Measurements from ENCODE around the gene VWA5A.

GRCh38 chr11:124179310-124179709, 64.1 kb downstream of the VWA5A start:
- no peak for TF ChIP-seq CTCF (conservative IDR thresholded peaks at IDR 0.05; ENCODE audit: low read length)
- no peak for TF ChIP-seq EZH2phosphoT487 (IDR thresholded peaks at IDR 0.05; ENCODE audit: borderline replicate concordance, low read depth, low read length)
